Adrenal gland (tissue), 12 donors: ENCODE measurements around the gene TRPC6. TPM values are rescaled to one million over a fixed set of nuclear protein-coding genes. Genes with fewer than 3 reads are reported as not detected.

Experiments
- DNase-seq, 7 donors: peaks; one replicate each; pipeline ENCODE4 v3.0.0-alpha.2; 2019 to 2020
- H3K27ac ChIP-seq, 5 donors: fragments of 200-600 bp; sonication (generic) in 4 of 5; 1 replicate in 3 of 5; 2 replicates in 2 of 5; pipeline versions ENCODE4 v1.5.1 to v1.8.0; 2016 to 2020; ENCODE audit warnings: mild to moderate bottlenecking in 1 of 5
- H3K27me3 ChIP-seq: fragments of 200-600 bp; 2 replicates; pipeline ENCODE4 v1.8.0; 2021
- H3K36me3 ChIP-seq, 2 donors: fragments of 200-600 bp; replicated peaks in 1 of 2; 1 replicate in 1 of 2; 2 replicates in 1 of 2; pipeline versions ENCODE4 v1.5.1 to v1.8.0; 2018 to 2022
- H3K4me1 ChIP-seq, 2 donors: fragments of 200-600 bp; replicated peaks in 1 of 2; 1 replicate in 1 of 2; 2 replicates in 1 of 2; pipeline versions ENCODE4 v1.5.1 to v1.8.0; 2018 to 2021
- H3K4me3 ChIP-seq, 4 donors: fragments of 200-600 bp; sonication (generic) in 3 of 4; one replicate each; pipeline ENCODE4 v1.5.1; 2016 to 2018
- H3K9me3 ChIP-seq, 3 donors: fragments of 200-600 bp; sonication (generic) in 1 of 3; replicated peaks in 1 of 3; 1 replicate in 2 of 3; 2 replicates in 1 of 3; pipeline versions ENCODE4 v1.5.1 to v1.8.0; 2016 to 2021
- POLR2A ChIP-seq, 2 donors: fragments of 450-650 bp; IDR thresholded peaks; one replicate each; pipeline ENCODE4 v1.6.1; 2017; ENCODE audit warnings: antibody characterized with exemption in 2 of 2, mild to moderate bottlenecking in 2 of 2, moderate library complexity in 1 of 2
- WGBS, 4 donors: extraction: QIAGEN DNeasy Blood & Tissue Kit in 2 of 4; methylation state at CpG; one replicate each; pipeline versions ENCODE4 v1.1.5 to v1.1.7; 2013 to 2017; 5-methylcytosine and 5-hydroxymethylcytosine counted together
- intact Hi-C, 2 donors: fragments of 100-400 bp; cut with DNase I; formaldehyde crosslinking; loops; one replicate each; pipeline versions ENCODE4 v1.14.1 to v1.15.0; 2022 to 2023
- polyA plus RNA-seq, 3 donors: library from polyadenylated mRNA; stranded (reverse); fragments of 200-250 nt in 2 of 3; fragments of 350-450 nt in 1 of 3; fragmentation: Illumina TruSeq in 1 of 3; extraction: RNeasy Lipid Tissue Mini Kit (QIAGEN cat#74804) in 1 of 3; gene quantifications; one replicate each; pipeline ENCODE4 v1.2.3, GENCODE V29; 2013 to 2014
- total RNA-seq, 9 donors: library from RNA; depleted of rRNA in 4 of 9; stranded (reverse); fragments of >200 nt in 4 of 9; fragments of 120-200 nt in 1 of 9; fragmentation: NEBNext Ultra II Directional in 1 of 9; extraction: Animal tissue kit (Norgen Biotek cat#: 25700) in 1 of 9; gene quantifications; one replicate each; pipeline versions ENCODE4 v1.1.0 to v1.2.4, GENCODE V29; 2013 to 2023
- TF ChIP-seq, protein P1 (sequence below), 6 experiments: fragments of 450-650 bp in 4 of 6; fragments of 200-600 bp in 2 of 6; sonication (generic) in 1 of 6; IDR thresholded peaks; 1 replicate in 5 of 6; 2 replicates in 1 of 6; pipeline versions ENCODE4 v1.5.1 to v1.8.0; 2016 to 2021; ENCODE audit warnings: antibody characterized with exemption in 6 of 6, mild to moderate bottlenecking in 2 of 6, moderate library complexity in 1 of 6
- donor health status: healthy with polysubstance abuse.
- donor health status: Bipolar disorder and iron deficiency.
- donor health status: DM: yes; HTN: yes; CAD: no.
- donor health status: DM: no; HTN: no; CAD: no.
- donor health status: DM: no; HTN: no; CAD: no.
- donor health status: DM: yes; HTN: yes; CAD: no.

The TRPC6 gene
- total and polyA plus RNA-seq, 12 donors, result 0.24 to 2.8 (median 0.55) TPM; not detected in 1

DNA sequence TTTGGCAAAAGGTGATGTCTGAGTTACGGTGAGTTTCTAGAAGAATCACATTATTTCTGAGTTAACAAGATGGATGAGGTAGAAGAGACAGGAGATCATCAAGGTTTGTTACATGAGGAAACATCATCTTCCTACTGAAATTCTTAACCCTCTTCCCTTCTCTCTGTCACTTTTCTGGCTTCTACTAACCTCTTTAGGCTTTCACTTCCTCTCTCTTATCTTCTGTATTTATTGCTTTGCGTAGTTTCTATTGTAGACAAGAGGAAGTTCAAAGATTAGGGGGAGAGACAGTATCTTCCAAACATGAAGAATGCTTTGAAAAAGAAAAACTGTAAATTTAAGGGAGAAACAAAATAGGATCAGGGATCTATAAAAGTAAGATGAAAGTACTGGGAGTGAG, 75.4 kb downstream of the TRPC6 start:
- intact Hi-C loops, result no loop called here

DNA sequence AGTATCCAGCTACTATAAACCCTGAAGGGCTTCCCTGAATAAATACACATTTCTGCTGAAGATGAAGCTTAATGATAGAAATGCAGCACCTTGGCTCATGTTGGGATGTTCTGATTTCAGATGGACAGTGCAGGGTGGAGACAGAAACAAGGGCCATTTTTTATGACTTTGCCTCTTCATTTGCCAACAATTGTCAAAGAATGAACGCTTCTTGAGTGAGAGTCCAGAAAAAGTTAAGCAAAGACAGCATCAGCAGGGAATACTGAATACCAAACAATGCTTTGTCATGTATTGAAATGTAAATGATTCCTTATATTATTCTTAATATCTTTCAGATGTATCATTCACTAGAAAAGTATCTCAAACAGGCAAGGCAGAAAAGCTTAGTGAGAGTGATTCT, 84.9 kb downstream of the TRPC6 start:
- Histone ChIP-seq H3K36me3 (no peaks in the 10 kb centered on the region), H3K4me1 (no peaks in the 10 kb centered on the region), H3K27ac (no peak overlapping the region), H3K4me3 (no peak overlapping the region), H3K27me3 (no peaks in the 10 kb centered on the region), H3K9me3 (no peaks in the 10 kb centered on the region)
- TF ChIP-seq, protein P1, sequence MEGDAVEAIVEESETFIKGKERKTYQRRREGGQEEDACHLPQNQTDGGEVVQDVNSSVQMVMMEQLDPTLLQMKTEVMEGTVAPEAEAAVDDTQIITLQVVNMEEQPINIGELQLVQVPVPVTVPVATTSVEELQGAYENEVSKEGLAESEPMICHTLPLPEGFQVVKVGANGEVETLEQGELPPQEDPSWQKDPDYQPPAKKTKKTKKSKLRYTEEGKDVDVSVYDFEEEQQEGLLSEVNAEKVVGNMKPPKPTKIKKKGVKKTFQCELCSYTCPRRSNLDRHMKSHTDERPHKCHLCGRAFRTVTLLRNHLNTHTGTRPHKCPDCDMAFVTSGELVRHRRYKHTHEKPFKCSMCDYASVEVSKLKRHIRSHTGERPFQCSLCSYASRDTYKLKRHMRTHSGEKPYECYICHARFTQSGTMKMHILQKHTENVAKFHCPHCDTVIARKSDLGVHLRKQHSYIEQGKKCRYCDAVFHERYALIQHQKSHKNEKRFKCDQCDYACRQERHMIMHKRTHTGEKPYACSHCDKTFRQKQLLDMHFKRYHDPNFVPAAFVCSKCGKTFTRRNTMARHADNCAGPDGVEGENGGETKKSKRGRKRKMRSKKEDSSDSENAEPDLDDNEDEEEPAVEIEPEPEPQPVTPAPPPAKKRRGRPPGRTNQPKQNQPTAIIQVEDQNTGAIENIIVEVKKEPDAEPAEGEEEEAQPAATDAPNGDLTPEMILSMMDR (IDR thresholded peaks at IDR 0.05), result no peak
- no peak for TF ChIP-seq POLR2A (IDR thresholded peaks at IDR 0.05)
- DNase-seq, result no peak
- WGBS, 4 donors, result 81 to 85% (median 83%) methylated on average over 1 of the region's 1 CpG
- intact Hi-C loops, result no loop called here

More for the DNA sequence above, 75.4 kb downstream of the TRPC6 start:
- Histone ChIP-seq H3K27ac (no peak overlapping the region), H3K4me3 (no peak overlapping the region), H3K36me3 (no peaks in the 10 kb centered on the region), H3K27me3 (no peaks in the 10 kb centered on the region), H3K9me3 (no peaks in the 10 kb centered on the region), H3K4me1 (no peaks in the 10 kb centered on the region)
- TF ChIP-seq, protein P1 (IDR thresholded peaks at IDR 0.05), result no peak
- TF ChIP-seq POLR2A (IDR thresholded peaks at IDR 0.05), result no peak
- DNase-seq, result no peak
- 31 to 48% (median 41%) methylated on average over 2 of the region's 2 CpGs for WGBS, 4 donors

DNA sequence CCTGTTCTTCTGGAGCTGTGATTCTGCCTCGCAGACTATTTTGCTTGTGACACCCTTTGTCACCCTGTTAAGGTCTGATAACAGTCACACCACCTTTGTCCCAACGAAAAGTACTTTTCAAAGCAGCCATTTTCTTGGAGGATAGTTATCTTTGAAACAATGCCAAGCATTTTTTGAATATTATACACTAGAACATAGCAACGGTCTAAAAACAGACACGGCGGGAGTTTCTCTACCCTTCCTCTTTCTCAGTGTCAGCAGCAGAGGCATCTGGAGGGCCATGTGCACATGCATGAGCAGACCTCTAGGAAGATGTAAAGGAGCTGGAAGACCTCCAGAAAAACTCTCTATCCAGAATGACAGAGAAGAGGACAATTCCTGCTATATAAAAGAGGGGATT, 86.5 kb downstream of the TRPC6 start:
- Histone ChIP-seq H3K36me3 (no peaks in the 10 kb centered on the region), H3K4me3 (no peak overlapping the region), H3K4me1 (no peaks in the 10 kb centered on the region), H3K27me3 (no peaks in the 10 kb centered on the region), H3K9me3 (no peaks in the 10 kb centered on the region), H3K27ac (no peak overlapping the region)
- TF ChIP-seq, protein P1 (IDR thresholded peaks at IDR 0.05), result no peak
- TF ChIP-seq POLR2A (IDR thresholded peaks at IDR 0.05), result no peak
- DNase-seq, result peak in 1 of 7 donors; percentile 5
- intact Hi-C loops, result no loop called here
- WGBS, 4 donors, result 46 to 53% (median 51%) methylated on average over 5 of the region's 5 CpGs

DNA sequence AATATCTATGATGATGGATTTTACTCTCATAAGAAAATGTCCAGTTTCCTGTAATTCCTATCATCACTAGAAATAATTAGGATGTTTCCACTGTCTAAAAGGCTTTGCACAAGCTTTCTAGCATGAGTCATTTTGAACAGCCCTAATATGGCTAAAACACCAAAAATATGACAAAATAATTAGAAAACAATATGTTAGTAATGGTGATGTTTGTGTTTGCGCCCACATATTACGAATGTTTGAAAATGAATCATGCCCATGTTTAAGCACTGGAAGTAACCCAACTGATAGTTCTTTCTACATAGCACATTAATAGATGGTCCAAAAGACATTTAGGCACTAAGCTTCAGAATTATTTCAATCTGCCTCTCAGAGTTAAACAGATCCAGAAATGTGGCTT, 96.0 kb downstream of the TRPC6 start:
- Histone ChIP-seq H3K9me3 (no peaks in the 10 kb centered on the region), H3K27me3 (no peaks in the 10 kb centered on the region), H3K27ac (no peak overlapping the region), H3K4me3 (no peak overlapping the region), H3K36me3 (no peaks in the 10 kb centered on the region), H3K4me1 (no peaks in the 10 kb centered on the region)
- TF ChIP-seq, protein P1 (IDR thresholded peaks at IDR 0.05), result no peak
- WGBS, 4 donors, result 45 to 88% (median 86%) methylated on average over 2 of the region's 2 CpGs
- DNase-seq, result no peak
- intact Hi-C loops, result no loop called here
